AG09309 (cell line): ENCODE results near the gene AGAP1.

ENCODE experiments used
- DNase-seq: peaks from one replicate; pipeline ENCODE4 v3.0.0-alpha.2; 2010; ENCODE audit warnings: low read depth
- H3K4me3 ChIP-seq: 2 replicates; pipeline ENCODE4 v1.5.1; 2011; ENCODE audit warnings: mild to moderate bottlenecking, low read depth, low read length, moderate library complexity; ENCODE audit not compliant: control insufficient read depth
- TF ChIP-seq, protein P1 (sequence below): IDR thresholded peaks from 2 replicates; pipeline ENCODE4 v1.5.1; 2011; ENCODE audit warnings: mild to moderate bottlenecking, low read depth, low read length, inconsistent platforms; ENCODE audit not compliant: insufficient read depth, control insufficient read depth; ENCODE audit errors: missing control alignments

Gene AGAP1

GRCh38 chr2:236033462-236033861, 539.6 kb downstream of the AGAP1 start:
- no peak overlapping the region for H3K4me3 ChIP-seq
- no peak for DNase-seq
- TF ChIP-seq, protein P1, sequence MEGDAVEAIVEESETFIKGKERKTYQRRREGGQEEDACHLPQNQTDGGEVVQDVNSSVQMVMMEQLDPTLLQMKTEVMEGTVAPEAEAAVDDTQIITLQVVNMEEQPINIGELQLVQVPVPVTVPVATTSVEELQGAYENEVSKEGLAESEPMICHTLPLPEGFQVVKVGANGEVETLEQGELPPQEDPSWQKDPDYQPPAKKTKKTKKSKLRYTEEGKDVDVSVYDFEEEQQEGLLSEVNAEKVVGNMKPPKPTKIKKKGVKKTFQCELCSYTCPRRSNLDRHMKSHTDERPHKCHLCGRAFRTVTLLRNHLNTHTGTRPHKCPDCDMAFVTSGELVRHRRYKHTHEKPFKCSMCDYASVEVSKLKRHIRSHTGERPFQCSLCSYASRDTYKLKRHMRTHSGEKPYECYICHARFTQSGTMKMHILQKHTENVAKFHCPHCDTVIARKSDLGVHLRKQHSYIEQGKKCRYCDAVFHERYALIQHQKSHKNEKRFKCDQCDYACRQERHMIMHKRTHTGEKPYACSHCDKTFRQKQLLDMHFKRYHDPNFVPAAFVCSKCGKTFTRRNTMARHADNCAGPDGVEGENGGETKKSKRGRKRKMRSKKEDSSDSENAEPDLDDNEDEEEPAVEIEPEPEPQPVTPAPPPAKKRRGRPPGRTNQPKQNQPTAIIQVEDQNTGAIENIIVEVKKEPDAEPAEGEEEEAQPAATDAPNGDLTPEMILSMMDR, result no peak

DNA sequence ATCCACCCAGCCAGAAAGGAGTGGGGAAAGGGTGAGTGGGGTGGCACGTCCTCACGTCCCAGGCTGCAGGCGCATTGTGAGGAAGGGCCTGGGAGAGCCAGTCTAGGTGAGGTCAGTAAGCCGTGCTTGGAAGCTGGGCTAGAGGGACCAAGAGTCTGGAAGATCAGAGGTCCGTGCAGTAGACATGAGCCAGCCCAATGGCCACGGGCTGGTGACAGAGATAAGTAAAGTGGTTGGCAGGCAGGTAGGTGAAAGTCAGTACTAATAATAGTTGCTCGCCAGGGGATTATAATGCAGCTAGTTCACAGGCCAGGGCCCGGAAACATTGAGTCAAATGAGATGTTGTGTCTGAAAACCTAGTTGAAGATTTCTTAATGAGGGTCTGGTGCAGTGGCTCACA, 541.1 kb downstream of the AGAP1 start:
- no peak overlapping the region for H3K4me3 ChIP-seq
- DNase-seq, result no peak
- TF ChIP-seq, protein P1, result no peak

DNA sequence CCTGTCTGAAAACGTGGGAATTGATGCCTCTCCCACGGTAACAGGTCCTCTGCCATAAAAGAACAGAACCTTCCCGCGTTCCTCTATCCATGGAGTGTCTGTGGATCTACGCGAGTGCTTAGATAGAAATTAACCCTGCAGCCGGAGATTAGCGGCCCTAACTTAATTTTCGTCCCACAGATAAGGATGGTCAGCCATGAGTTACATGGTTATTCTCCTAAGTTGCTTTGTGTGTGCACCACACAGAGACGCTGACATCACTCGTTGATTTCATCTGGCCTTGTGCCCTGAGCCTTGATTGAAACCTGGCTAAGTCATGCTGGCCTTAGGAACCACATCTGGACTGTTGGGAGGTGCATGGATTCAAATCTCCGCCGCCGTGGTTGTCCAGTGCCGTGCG, 542.2 kb downstream of the AGAP1 start:
- H3K4me3 ChIP-seq, result no peak overlapping the region
- TF ChIP-seq, protein P1, result no peak
- no peak for DNase-seq

GRCh38 chr2:236038096-236038495, 544.3 kb downstream of the AGAP1 start:
- TF ChIP-seq, protein P1, result no peak
- H3K4me3 ChIP-seq, result no peak overlapping the region

GRCh38 chr2:236040600-236041328, 546.9 kb downstream of the AGAP1 start:
- no peak overlapping the region for H3K4me3 ChIP-seq
- TF ChIP-seq, protein P1, result no peak
- DNase-seq, result no peak

More at GRCh38 chr2:236038096-236038495, 544.3 kb downstream of the AGAP1 start:
- no peak for DNase-seq

DNA sequence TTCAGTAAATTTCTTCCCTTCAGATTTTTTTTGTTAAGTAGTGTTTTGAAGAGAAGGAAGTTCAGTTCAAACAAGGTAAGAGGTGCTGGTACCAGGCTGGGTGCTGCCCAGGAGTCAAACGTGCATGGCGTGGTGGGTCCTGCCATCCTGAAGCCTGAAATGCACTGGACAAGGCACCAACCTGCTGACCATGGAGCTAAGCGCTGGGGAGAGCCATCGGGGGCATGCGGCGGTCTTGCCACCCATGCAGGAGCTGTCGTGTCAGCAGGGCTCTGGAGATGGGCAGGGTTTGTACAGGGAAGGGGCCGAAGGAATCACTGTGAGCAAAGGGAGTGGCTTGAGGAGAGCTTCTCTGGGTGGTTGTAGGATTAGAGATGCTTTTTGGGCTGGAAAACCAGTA, 547.8 kb downstream of the AGAP1 start:
- H3K4me3 ChIP-seq, result no peak overlapping the region
- no peak for DNase-seq
- TF ChIP-seq, protein P1, result no peak

GRCh38 chr2:236042087-236042486, 548.2 kb downstream of the AGAP1 start:
- no peak overlapping the region for H3K4me3 ChIP-seq
- no peak for DNase-seq
- TF ChIP-seq, protein P1, result no peak
